PC-3 (cell line): ENCODE data around the gene ZNF621.
A peak's percentile ranks its signal among the peaks of the same experiment; 100 is the strongest.

Source experiments
- EZH2 ChIP-seq: fragments of 300-600 bp; sonication (generic); IDR thresholded peaks from one replicate; pipeline ENCODE4 v1.6.1; 2017; ENCODE audit warnings: antibody characterized with exemption, mild to moderate bottlenecking, low read length; ENCODE audit not compliant: unreplicated experiment
- EZH2phosphoT487 ChIP-seq: fragments of 300-600 bp; sonication (generic); IDR thresholded peaks from 2 replicates; pipeline ENCODE4 v1.6.1; 2018; ENCODE audit warnings: mild to moderate bottlenecking, antibody characterized with exemption, low read length, borderline replicate concordance
- TF ChIP-seq, protein P1 (sequence below): fragments of 300-600 bp; sonication (generic); conservative IDR thresholded peaks from 2 replicates; pipeline ENCODE4 v1.5.1; 2017; ENCODE audit warnings: antibody characterized with exemption, low read depth, mild to moderate bottlenecking, low read length

DNA sequence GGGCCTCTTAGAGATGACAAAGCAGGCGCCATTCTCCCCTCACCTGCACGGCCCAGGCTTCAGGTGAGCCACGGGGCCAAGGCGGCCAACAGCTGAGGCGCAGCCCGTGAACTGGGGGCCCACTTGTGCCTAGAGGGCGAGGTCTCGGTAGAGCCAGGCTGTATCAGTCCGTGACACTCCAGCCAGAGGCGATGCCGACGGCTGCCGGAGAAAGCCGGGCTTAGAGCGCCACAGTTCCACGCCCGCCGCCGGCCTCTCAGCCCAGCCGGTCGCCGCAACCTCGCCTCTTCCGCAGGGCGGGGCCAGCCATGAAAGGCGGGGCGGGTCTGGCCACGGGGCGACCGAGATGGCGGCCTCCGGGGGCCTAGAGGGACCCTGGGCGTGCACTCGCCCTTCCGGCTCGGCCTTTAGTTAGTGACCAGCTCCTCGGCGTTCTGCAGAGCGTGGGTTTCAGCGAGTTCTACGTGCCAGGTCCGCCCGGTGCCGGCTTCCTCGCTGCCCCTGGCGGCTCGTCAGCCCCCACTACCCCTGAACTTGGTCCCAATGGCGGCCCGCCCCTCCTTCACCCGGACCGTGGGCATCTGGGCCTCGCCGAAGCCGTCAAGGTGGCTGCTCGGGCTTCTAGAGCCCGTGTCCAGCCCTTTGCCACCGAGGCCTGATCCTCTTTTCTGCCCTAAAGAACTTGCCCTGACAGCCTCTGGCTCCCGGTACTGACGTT lies at the start of gene ZNF621:
- no peak for TF ChIP-seq EZH2
- TF ChIP-seq, protein P1, sequence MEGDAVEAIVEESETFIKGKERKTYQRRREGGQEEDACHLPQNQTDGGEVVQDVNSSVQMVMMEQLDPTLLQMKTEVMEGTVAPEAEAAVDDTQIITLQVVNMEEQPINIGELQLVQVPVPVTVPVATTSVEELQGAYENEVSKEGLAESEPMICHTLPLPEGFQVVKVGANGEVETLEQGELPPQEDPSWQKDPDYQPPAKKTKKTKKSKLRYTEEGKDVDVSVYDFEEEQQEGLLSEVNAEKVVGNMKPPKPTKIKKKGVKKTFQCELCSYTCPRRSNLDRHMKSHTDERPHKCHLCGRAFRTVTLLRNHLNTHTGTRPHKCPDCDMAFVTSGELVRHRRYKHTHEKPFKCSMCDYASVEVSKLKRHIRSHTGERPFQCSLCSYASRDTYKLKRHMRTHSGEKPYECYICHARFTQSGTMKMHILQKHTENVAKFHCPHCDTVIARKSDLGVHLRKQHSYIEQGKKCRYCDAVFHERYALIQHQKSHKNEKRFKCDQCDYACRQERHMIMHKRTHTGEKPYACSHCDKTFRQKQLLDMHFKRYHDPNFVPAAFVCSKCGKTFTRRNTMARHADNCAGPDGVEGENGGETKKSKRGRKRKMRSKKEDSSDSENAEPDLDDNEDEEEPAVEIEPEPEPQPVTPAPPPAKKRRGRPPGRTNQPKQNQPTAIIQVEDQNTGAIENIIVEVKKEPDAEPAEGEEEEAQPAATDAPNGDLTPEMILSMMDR = 0 out of 2 replicates have a peak, but pooled peaks have one; percentile 15
- no peak for TF ChIP-seq EZH2phosphoT487
